ENCODE results near the gene MBNL2.

Gene MBNL2

GRCh38 chr13:97356592-97356991, 134.5 kb downstream of the MBNL2 start:
- no peak for DNase-seq

GRCh38 chr13:97359181-97360057, 137.3 kb downstream of the MBNL2 start:
- peak; percentile 22 to 42 for DNase-seq

- no peak for DNase-seq
Measured at GRCh38 chr13:97360610-97361009, 138.5 kb downstream of the MBNL2 start.

- DNase-seq, result no peak
Measured at GRCh38 chr13:97364031-97364430, 141.9 kb downstream of the MBNL2 start.

GRCh38 chr13:97364827-97365226, 142.7 kb downstream of the MBNL2 start:
- no peak for DNase-seq

GRCh38 chr13:97366172-97366688, 144.1 kb downstream of the MBNL2 start:
- no peak for DNase-seq

GRCh38 chr13:97367016-97367822, 145.1 kb downstream of the MBNL2 start:
- no peak for DNase-seq

GRCh38 chr13:97369261-97369893, 147.2 kb downstream of the MBNL2 start:
- DNase-seq, result no peak

GRCh38 chr13:97371486-97372109, 149.5 kb downstream of the MBNL2 start:
- no peak for DNase-seq

- no peak for DNase-seq
Measured at GRCh38 chr13:97372936-97373335, 150.8 kb downstream of the MBNL2 start.

GRCh38 chr13:97373787-97374186, 151.7 kb downstream of the MBNL2 start:
- no peak for DNase-seq

- no peak for DNase-seq
Measured at GRCh38 chr13:97376981-97377380, 154.8 kb downstream of the MBNL2 start.

- no peak for DNase-seq
Measured at GRCh38 chr13:97379386-97379785, 157.3 kb downstream of the MBNL2 start.

GRCh38 chr13:97380696-97381095, 158.6 kb downstream of the MBNL2 start:
- no peak for DNase-seq

GRCh38 chr13:97381189-97381588, 159.1 kb downstream of the MBNL2 start:
- no peak for DNase-seq

GRCh38 chr13:97382276-97382675, 160.1 kb downstream of the MBNL2 start:
- DNase-seq, result no peak

GRCh38 chr13:97384371-97384770, 162.2 kb downstream of the MBNL2 start:
- DNase-seq, result no peak

GRCh38 chr13:97385146-97385545, 163.0 kb downstream of the MBNL2 start:
- DNase-seq, result no peak

GRCh38 chr13:97385854-97386253, 163.7 kb downstream of the MBNL2 start:
- no peak for DNase-seq

GRCh38 chr13:97386801-97387484, 164.8 kb downstream of the MBNL2 start:
- DNase-seq, result peak in 1 of 2 experiments; percentile 5

- DNase-seq, result no peak
Measured at GRCh38 chr13:97387485-97387839, 165.3 kb downstream of the MBNL2 start.

GRCh38 chr13:97387890-97388289, 165.8 kb downstream of the MBNL2 start:
- DNase-seq, result no peak

Data from activated CD4-positive, alpha-beta T cell treated with anti-CD3 and anti-CD28 coated beads, Interleukin-2, amount 50 U/mL, for 48 hours (primary cell).